AG04450 (cell line): ENCODE results near the gene PCDHA1. TPM values are rescaled to one million over a fixed set of nuclear protein-coding genes. Genes with fewer than 3 reads are reported as not detected.

Experiments used
- CTCF ChIA-PET: fragments of 300-600, 350-600 bp; formaldehyde crosslinking; extraction: SDS; loops from one replicate; lab custom pipeline; 2022; ENCODE audit warnings: antibody characterized with exemption, inconsistent platforms; lab: Charles Lee
- POLR2A ChIA-PET: fragments of 350-600 bp; formaldehyde crosslinking; extraction: SDS; loops from one replicate; lab custom pipeline; 2021; ENCODE audit warnings: antibody characterized with exemption, inconsistent platforms; lab: Yijun Ruan, JAX
- DNase-seq: peaks from one replicate; pipeline ENCODE4 v3.0.0-alpha.2; 2011; ENCODE audit warnings: low read depth, low spot score
- H3K27ac ChIP-seq: one replicate; pipeline ENCODE4 v1.5.1; 2012; ENCODE audit warnings: low read depth, low read length, control low read depth
- H3K27me3 ChIP-seq: one replicate; pipeline ENCODE4 v1.6.0; 2012; ENCODE audit warnings: low read length; ENCODE audit not compliant: control insufficient read depth, insufficient read depth
- H3K4me3 ChIP-seq: 2 replicates; pipeline ENCODE4 v1.5.1; 2011; ENCODE audit warnings: mild to moderate bottlenecking, low read depth, low read length, control low read depth
- H3K9me3 ChIP-seq: 2 replicates; pipeline ENCODE4 v1.5.1; 2012; ENCODE audit warnings: low read length; ENCODE audit not compliant: control insufficient read depth, insufficient read depth
- polyA plus RNA-seq: library from polyadenylated mRNA; depleted of rRNA; stranded (reverse); fragments of >200 nt; gene quantifications from 2 replicates; pipeline ENCODE4 v1.2.3, GENCODE V29; 2011
- TF ChIP-seq, protein P1 (sequence below): IDR thresholded peaks from 2 replicates; pipeline ENCODE4 v1.5.1; 2011; ENCODE audit warnings: low read depth, low read length, control low read depth, inconsistent platforms

Gene PCDHA1
- polyA plus RNA-seq, 1 experiment = 0.09 TPM

DNA sequence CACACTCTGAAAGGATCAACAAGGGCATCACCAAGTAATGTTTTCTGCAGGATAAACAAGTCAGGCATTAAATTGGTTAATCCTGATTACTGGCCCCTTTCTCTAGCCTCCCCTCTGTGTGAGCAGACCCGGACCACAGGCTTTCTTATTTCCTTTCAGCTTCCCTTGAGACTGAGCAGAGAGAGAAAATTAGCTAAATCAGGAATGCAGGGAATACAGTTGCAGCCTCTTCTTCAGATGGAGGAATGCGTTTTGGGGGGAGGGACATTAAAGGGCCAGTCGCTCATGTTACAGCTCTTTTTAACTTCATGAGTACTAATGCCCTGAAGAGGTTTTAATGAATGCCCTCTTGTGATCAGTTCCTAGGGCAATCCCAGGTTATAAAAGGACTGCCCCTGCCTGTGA lies 200.2 kb downstream of the PCDHA1 start:
- no peak overlapping the region for H3K27ac ChIP-seq
- TF ChIP-seq, protein P1, sequence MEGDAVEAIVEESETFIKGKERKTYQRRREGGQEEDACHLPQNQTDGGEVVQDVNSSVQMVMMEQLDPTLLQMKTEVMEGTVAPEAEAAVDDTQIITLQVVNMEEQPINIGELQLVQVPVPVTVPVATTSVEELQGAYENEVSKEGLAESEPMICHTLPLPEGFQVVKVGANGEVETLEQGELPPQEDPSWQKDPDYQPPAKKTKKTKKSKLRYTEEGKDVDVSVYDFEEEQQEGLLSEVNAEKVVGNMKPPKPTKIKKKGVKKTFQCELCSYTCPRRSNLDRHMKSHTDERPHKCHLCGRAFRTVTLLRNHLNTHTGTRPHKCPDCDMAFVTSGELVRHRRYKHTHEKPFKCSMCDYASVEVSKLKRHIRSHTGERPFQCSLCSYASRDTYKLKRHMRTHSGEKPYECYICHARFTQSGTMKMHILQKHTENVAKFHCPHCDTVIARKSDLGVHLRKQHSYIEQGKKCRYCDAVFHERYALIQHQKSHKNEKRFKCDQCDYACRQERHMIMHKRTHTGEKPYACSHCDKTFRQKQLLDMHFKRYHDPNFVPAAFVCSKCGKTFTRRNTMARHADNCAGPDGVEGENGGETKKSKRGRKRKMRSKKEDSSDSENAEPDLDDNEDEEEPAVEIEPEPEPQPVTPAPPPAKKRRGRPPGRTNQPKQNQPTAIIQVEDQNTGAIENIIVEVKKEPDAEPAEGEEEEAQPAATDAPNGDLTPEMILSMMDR = no peak
- no peak overlapping the region for H3K4me3 ChIP-seq
- no peak for DNase-seq
- CTCF ChIA-PET = no interaction called here
- H3K9me3 ChIP-seq = peaks cover 5% of the 10 kb centered on the region; the same call in 1 of the 2 replicates
- H3K27me3 ChIP-seq = no peaks in the 10 kb centered on the region
- POLR2A ChIA-PET = no interaction called here

DNA sequence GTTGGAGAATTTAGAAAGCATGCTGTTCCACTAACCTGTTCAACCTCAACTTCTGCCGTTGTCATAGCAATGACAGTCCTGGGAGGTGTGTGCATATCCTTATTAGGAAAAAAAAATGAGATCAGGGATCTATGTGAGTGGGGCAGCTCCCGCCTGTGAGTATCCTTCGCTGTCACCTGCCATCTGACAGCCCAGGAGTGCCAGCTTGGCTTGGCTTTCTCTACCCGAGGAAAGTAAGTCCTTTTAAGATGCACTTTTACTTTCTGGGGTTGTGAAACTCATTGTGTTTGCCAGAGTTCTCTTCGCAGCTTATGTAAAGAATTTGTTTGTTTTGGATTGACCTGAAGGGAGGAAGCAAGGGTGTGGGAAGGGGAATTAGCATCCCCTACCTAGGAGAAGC lies 202.2 kb downstream of the PCDHA1 start:
- DNase-seq = no peak
- CTCF ChIA-PET = no interaction called here
- Histone ChIP-seq H3K9me3 (peaks cover 5% of the 10 kb centered on the region; the same call in 1 of the 2 replicates), H3K4me3 (no peak overlapping the region), H3K27ac (no peak overlapping the region), H3K27me3 (no peaks in the 10 kb centered on the region)
- POLR2A ChIA-PET = no interaction called here
- TF ChIP-seq, protein P1 = no peak

DNA sequence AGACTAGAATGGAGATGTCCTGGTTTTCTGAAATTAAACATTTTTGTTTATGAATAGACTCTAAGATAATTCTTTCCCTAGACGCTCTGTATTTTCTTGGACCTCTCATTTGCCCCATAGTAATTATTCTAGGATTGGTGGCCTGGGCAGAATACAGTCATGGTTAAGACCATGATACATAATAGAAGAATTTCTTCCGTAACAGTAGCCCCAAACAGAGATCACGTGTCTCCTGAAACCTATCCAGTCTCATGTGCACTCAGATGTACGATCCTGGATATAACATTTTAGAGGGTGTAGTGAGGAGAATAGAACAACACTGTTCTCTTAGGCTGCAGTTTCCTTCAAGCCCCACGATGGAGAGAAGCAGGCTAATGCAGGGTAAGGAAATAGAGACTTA lies 202.7 kb downstream of the PCDHA1 start:
- TF ChIP-seq, protein P1 = no peak
- peaks cover 5% of the 10 kb centered on the region; the same call in 1 of the 2 replicates for H3K9me3 ChIP-seq
- no peak overlapping the region for H3K4me3 ChIP-seq
- no peak for DNase-seq
- no peak overlapping the region for H3K27ac ChIP-seq
- H3K27me3 ChIP-seq = no peaks in the 10 kb centered on the region
- ChIA-PET POLR2A (no interaction called here), CTCF (no interaction called here)

DNA sequence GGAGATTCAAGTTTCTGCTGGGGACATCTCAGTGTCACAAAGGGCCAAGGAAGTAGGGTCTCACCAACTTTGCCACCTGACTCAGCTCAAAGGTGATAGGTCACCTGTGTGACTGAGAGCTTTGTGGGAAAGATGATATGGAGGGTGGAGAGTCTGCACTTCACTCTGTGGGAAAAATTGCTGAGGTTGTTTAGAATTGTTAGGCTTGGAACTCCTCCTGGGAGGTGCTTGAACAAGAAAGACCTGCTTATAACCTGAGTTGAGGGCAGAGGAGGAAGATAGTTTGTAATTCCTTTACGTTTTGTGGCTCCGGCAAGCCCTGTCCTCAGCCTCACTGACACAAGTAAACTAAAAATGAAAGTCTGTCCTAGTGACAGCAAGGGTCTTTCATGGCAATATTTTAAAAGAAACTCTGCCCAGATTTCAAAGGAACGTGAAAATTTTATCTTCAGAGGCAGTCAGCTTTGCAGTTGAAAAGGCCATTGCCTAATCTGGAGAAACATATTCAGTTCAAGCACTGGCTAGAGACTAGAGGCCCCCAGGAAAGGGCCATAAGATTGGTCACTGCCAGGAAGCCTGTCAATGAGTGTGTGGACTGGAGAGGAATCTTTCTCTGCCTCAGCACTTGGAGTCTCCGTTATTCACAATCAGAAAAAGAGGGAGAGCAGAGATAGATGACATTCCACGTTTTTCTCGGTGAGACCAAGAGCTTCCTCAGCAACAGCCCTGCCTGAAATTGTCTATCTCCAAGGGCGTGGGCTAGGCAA lies 203.5 kb downstream of the PCDHA1 start:
- CTCF ChIA-PET = no interaction called here
- Histone ChIP-seq H3K4me3 (no peak overlapping the region), H3K27ac (no peak overlapping the region), H3K9me3 (peaks cover 5% of the 10 kb centered on the region; the same call in 1 of the 2 replicates), H3K27me3 (no peaks in the 10 kb centered on the region)
- DNase-seq = no peak
- TF ChIP-seq, protein P1 = no peak
- POLR2A ChIA-PET = no interaction called here

DNA sequence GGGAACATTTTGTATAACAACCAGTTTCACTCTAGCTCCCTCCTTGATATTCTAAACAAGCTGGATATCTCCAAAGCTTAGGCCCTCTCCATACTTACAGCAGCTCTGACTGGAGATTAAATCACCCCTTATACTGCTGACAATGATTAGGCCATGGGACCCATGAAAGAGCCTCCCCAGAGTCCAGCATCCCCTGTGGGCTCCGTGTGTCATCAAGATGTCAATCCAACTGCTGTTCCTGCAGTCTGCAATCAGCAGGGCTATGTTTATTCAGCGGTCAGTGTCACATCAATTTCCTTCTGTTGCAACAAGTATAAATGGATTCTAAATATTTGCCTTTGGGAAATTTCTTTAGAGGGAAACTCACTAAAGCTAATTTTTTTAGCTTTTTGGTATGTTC lies 206.9 kb downstream of the PCDHA1 start:
- Histone ChIP-seq H3K27ac (no peak overlapping the region), H3K4me3 (no peak overlapping the region), H3K9me3 (peaks cover 2% of the 10 kb centered on the region; the same call in 1 of the 2 replicates), H3K27me3 (no peaks in the 10 kb centered on the region)
- TF ChIP-seq, protein P1 = no peak
- DNase-seq = no peak
- CTCF ChIA-PET = no interaction called here
- POLR2A ChIA-PET = no interaction called here
